DOHH2 (cell line): Measurements from ENCODE around the gene PAQR5.

Experiments used
- CTCF ChIP-seq: fragments of 200-600 bp; sonication (generic); IDR thresholded peaks from one replicate; pipeline ENCODE4 v1.5.1; 2014; ENCODE audit warnings: antibody characterized with exemption, mild to moderate bottlenecking, low read depth, low read length; ENCODE audit not compliant: poor library complexity, severe bottlenecking
- EZH2phosphoT487 ChIP-seq: fragments of 200-600 bp; sonication (generic); IDR thresholded peaks from 2 replicates; pipeline ENCODE4 v1.6.1; 2017; ENCODE audit warnings: borderline replicate concordance, mild to moderate bottlenecking, antibody characterized with exemption, low read length, moderate library complexity, mixed read lengths

DNA sequence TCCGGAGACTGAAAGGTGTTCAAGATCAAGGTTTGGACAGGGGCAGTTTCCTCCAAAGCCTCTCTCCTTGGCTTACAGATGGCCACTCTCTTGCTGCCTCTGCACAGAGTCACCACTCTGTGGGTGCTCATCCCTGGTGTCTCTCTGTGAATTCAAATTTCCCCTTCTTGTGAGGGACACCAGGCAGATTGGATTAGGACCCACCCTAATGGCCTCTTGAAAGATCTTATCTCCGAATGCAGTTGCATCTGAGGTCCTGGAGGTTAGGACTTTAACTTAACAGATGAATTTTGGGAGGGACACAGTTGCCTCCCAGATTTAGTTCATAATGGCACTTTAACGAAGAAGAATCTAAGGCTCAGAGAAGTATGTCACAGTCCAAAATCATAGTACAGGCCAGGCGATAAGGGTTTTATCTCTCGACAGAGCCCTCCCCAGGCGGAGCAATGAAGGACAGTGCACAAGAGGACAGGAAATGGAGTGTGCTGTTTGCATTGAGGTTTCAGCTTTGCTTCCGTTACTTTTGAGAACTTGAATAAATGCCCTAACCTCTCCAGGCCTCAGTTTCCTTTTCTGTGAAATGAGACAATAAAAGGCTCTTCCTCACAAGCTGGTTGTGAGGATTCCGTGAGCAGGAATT, 76.6 kb downstream of the PAQR5 start:
- TF ChIP-seq CTCF (no peak), EZH2phosphoT487 (no peak)
